ENCODE results near the gene TUSC2.

- TF ChIP-seq CTCF (IDR thresholded peaks at IDR 0.05; ENCODE audit: borderline replicate concordance, extremely low read depth, low read length, poor library complexity, severe bottlenecking) (no peak), EZH2 (IDR thresholded peaks at IDR 0.05; ENCODE audit: borderline replicate concordance, low read depth, low read length, severe bottlenecking) (no peak)
Observed at GRCh38 chr3:50333744-50334328, 5.8 kb upstream of the TUSC2 start.

All from DND-41 (cell line).